ENCODE measurements around the gene IFT80.

IFT80 gene

GRCh38 chr3:160213191-160213590 lies 185.8 kb downstream of the IFT80 start:
- in situ Hi-C loops (cut with HindIII; ENCODE audit: low sequenced_read_pairs) = no loop called here

- in situ Hi-C loops (cut with HindIII; ENCODE audit: low sequenced_read_pairs) = no loop called here
These were observed 188.2 kb downstream of the IFT80 start for GRCh38 chr3:160210799-160211221.

GRCh38 chr3:160210341-160210740 lies 188.7 kb downstream of the IFT80 start:
- in situ Hi-C loops (cut with HindIII; ENCODE audit: low sequenced_read_pairs) = no loop called here

Data from DLD1 (cell line).